ENCODE data around the gene STH. TPM values are rescaled to one million over a fixed set of nuclear protein-coding genes. Genes with fewer than 3 reads are reported as not detected.
A peak's percentile ranks its signal among the peaks of the same experiment; 100 is the strongest.

Gene STH
- total RNA-seq, 1 donor from 2014 or later = not detected

DNA sequence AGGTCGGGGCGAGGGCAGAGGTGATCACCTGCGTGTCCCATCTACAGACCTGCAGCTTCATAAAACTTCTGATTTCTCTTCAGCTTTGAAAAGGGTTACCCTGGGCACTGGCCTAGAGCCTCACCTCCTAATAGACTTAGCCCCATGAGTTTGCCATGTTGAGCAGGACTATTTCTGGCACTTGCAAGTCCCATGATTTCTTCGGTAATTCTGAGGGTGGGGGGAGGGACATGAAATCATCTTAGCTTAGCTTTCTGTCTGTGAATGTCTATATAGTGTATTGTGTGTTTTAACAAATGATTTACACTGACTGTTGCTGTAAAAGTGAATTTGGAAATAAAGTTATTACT lies 28.9 kb downstream of the STH start:
- Histone ChIP-seq H3K27ac (no peak overlapping the region), H4K20me1 (ENCODE audit: low read depth) (peaks cover 54% of the 10 kb centered on the region)

DNA sequence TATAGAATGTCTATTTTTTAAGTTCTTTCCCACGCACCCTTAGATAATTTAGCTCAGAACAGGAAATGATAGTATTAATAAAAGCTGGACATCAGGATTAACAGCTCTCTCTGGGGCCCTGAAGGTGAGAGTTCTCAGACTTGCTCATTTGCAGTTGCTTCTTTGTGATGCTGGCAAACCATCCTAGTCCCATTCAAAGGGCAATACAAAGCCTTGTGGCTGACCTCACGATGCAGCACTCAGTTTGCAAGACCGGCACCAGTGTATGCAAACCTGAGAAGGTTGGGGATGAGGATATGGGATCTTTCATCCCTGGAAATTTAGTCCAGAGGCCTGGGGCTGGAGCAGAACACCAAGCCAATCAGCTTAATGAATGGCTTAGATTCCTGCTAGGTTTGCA lies 29.3 kb downstream of the STH start:
- Histone ChIP-seq H3K4me2 (no peak overlapping the region), H3K27me3 (no peaks in the 10 kb centered on the region), H3F3A (ENCODE audit: low read depth) (peaks cover 23% of the 10 kb centered on the region), H3K4me3 (no peak overlapping the region), H3K9ac (no peak overlapping the region), H3K36me3 (no peaks in the 10 kb centered on the region), H3K27ac (no peak overlapping the region), H3K4me1 (peaks cover 25% of the 10 kb centered on the region), H2AFZ (replicated peaks) (no peak overlapping the region), H3K9me3 (ENCODE audit: low read depth) (no peaks in the 10 kb centered on the region), H4K20me1 (ENCODE audit: low read depth) (peaks cover 55% of the 10 kb centered on the region), H3K79me2 (ENCODE audit: low read depth) (no peaks in the 10 kb centered on the region)
- H3K27ac Mint-ChIP-seq = no peak overlapping the region
- no peak overlapping the region for H3K4me3 Mint-ChIP-seq
- H3K9me3 Mint-ChIP-seq = no peaks in the 10 kb centered on the region
- peaks cover 35% of the 10 kb centered on the region for H3K36me3 Mint-ChIP-seq
- peaks cover 2% of the 10 kb centered on the region for H3K27me3 Mint-ChIP-seq (ENCODE audit: insufficient read depth, low read depth)
- peaks cover 23% of the 10 kb centered on the region for H3K4me1 Mint-ChIP-seq
- DNase-seq (ENCODE audit: low spot score) = peak; percentile 52
- no peak for TF ChIP-seq EZH2 (IDR thresholded peaks at IDR 0.05)
- TF ChIP-seq EZH2phosphoT487 (IDR thresholded peaks at IDR 0.05) = no peak
- TF ChIP-seq, protein P1, sequence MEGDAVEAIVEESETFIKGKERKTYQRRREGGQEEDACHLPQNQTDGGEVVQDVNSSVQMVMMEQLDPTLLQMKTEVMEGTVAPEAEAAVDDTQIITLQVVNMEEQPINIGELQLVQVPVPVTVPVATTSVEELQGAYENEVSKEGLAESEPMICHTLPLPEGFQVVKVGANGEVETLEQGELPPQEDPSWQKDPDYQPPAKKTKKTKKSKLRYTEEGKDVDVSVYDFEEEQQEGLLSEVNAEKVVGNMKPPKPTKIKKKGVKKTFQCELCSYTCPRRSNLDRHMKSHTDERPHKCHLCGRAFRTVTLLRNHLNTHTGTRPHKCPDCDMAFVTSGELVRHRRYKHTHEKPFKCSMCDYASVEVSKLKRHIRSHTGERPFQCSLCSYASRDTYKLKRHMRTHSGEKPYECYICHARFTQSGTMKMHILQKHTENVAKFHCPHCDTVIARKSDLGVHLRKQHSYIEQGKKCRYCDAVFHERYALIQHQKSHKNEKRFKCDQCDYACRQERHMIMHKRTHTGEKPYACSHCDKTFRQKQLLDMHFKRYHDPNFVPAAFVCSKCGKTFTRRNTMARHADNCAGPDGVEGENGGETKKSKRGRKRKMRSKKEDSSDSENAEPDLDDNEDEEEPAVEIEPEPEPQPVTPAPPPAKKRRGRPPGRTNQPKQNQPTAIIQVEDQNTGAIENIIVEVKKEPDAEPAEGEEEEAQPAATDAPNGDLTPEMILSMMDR (IDR thresholded peaks at IDR 0.05) = no peak

More for the DNA sequence above, 28.9 kb downstream of the STH start:
- TF ChIP-seq EZH2 (IDR thresholded peaks at IDR 0.05) (no peak), EZH2phosphoT487 (IDR thresholded peaks at IDR 0.05) (no peak)
- TF ChIP-seq, protein P1 (IDR thresholded peaks at IDR 0.05) = no peak
- Mint-ChIP-seq H3K4me1 (peaks cover 26% of the 10 kb centered on the region), H3K36me3 (peaks cover 35% of the 10 kb centered on the region), H3K27me3 (ENCODE audit: insufficient read depth, low read depth) (peaks cover 5% of the 10 kb centered on the region), H3K27ac (peak overlapping the region; percentile 76), H3K9me3 (no peaks in the 10 kb centered on the region), H3K4me3 (no peak overlapping the region)
- Histone ChIP-seq H2AFZ (replicated peaks) (no peak overlapping the region), H3K36me3 (no peaks in the 10 kb centered on the region), H3K4me1 (peaks cover 25% of the 10 kb centered on the region), H3K4me2 (no peak overlapping the region), H3F3A (ENCODE audit: low read depth) (peaks cover 23% of the 10 kb centered on the region), H3K9ac (no peak overlapping the region), H3K79me2 (ENCODE audit: low read depth) (no peaks in the 10 kb centered on the region), H3K9me3 (ENCODE audit: low read depth) (no peaks in the 10 kb centered on the region), H3K27me3 (no peaks in the 10 kb centered on the region), H3K4me3 (no peak overlapping the region)
- no peak for DNase-seq (ENCODE audit: low spot score)

DNA sequence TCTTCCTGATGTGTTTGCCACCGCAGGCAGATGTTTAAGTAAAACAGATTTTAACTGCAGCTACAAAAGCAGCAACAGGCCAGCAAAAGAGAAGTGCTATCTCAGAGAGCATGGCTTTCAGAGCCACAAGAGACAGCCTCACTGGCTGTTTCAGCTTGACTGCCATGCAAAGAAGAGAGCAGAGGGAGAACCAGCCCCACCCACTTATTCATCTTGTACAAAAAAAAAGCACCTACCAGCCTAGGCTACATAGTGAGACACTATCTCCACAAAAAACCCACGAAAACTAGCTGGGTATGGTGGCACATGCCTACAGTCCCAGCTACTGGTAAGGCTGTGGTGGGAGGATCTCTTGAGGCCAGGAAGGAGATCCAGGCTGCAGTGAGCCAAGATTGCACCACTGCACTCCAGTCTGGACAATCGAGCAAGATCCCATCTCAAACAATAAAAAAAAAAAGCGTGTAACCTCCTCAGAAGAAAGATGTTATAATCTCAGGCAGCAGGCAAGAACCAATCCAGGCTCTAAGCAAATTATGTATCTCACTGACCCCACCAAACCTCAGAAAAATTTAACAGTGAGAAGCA lies 30.0 kb downstream of the STH start:
- no peak overlapping the region for H3K27ac Mint-ChIP-seq
- H3K9me3 ChIP-seq (ENCODE audit: low read depth) = no peaks in the 10 kb centered on the region
- no peak overlapping the region for H3K27ac ChIP-seq
- peaks cover 23% of the 10 kb centered on the region for H3F3A ChIP-seq (ENCODE audit: low read depth)
- H3K27me3 ChIP-seq = no peaks in the 10 kb centered on the region
- H3K4me2 ChIP-seq = no peak overlapping the region
- H3K4me3 ChIP-seq = no peak overlapping the region
- peaks cover 2% of the 10 kb centered on the region for H3K27me3 Mint-ChIP-seq (ENCODE audit: insufficient read depth, low read depth)
- H3K4me1 Mint-ChIP-seq = peaks cover 19% of the 10 kb centered on the region
- H3K4me3 Mint-ChIP-seq = no peak overlapping the region
- no peak for DNase-seq (ENCODE audit: low spot score)
- no peaks in the 10 kb centered on the region for H3K36me3 ChIP-seq
- H3K9me3 Mint-ChIP-seq = no peaks in the 10 kb centered on the region
- H3K36me3 Mint-ChIP-seq = peaks cover 39% of the 10 kb centered on the region
- no peak for TF ChIP-seq EZH2 (IDR thresholded peaks at IDR 0.05)
- TF ChIP-seq, protein P1 (IDR thresholded peaks at IDR 0.05) = no peak
- TF ChIP-seq EZH2phosphoT487 (IDR thresholded peaks at IDR 0.05) = no peak
- no peak overlapping the region for H3K9ac ChIP-seq
- H2AFZ ChIP-seq (replicated peaks) = no peak overlapping the region
- no peaks in the 10 kb centered on the region for H3K79me2 ChIP-seq (ENCODE audit: low read depth)
- peaks cover 24% of the 10 kb centered on the region for H3K4me1 ChIP-seq
- H4K20me1 ChIP-seq (ENCODE audit: low read depth) = peaks cover 55% of the 10 kb centered on the region

Data from neural progenitor cell (in vitro differentiated cells).